ENCODE measurements around the gene RNF145.
"Not testable (repeated sequence)": the region's sequence is repeated elsewhere in the genome, so short reads cannot be mapped to it uniquely, and the experiment has no call there.

RNF145 gene

DNA sequence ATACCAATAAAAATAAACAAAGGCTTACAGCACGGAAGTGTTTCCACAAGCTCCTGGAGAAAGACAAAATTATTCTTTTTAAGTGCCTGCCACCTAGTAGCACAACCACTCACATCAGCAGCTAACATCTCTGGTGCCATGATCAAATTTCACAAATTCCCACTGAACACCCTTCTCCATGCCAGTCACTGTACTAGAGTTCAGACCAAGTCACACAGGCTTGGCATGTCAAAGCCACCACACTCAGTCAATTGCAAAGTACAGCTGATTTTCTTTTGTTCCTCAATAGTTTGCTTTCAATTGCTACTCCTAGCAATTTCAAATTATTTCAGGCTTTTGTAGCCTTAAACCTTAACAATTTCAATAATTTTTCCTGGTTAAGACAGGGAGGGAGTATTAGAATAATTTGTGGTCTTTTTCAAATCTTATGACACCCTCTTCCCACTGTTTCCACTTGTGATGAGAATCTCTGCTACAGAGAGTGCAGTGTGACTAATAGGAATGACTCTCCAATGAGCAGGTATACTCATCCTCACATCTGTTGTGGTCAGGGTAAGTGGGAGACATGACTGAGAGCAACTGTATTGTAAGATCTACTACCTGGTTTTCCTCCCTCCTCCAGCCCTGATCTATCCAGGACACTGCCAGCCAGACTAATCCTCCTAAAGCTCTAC is 46.2 kb downstream of the RNF145 start:
- no peak overlapping the region for H3K4me3 ChIP-seq (ENCODE audit: low read length)
- no peaks in the 10 kb centered on the region for H3K9me3 ChIP-seq (replicated peaks; ENCODE audit: insufficient read depth, low read length)
- no peaks in the 10 kb centered on the region for H3K27me3 ChIP-seq (replicated peaks; ENCODE audit: insufficient read depth, low read length)
- DNase-seq, result no peak
- H3K79me2 ChIP-seq (ENCODE audit: low read length), result no peaks in the 10 kb centered on the region; the same call in 1 of the 2 replicates
- peaks cover 9% of the 10 kb centered on the region for H3K36me3 ChIP-seq (replicated peaks; ENCODE audit: insufficient read depth, low read length)
- H3F3A ChIP-seq (ENCODE audit: insufficient read depth, low read length), result 0 out of 2 replicates have a peak, but pooled peaks cover 3% of the 10 kb centered on the region
- H3K27ac ChIP-seq (ENCODE audit: low read length), result no peak overlapping the region
- no peaks in the 10 kb centered on the region for H3K4me1 ChIP-seq (ENCODE audit: low read length)
- H3K9ac ChIP-seq (ENCODE audit: low read length), result no peak overlapping the region
- TF ChIP-seq EZH2phosphoT487 (IDR thresholded peaks at IDR 0.05; ENCODE audit: low read length) (no peak), EZH2 (optimal IDR thresholded peaks at IDR 0.05; ENCODE audit: low read depth, low read length) (no peak)
- TF ChIP-seq, protein P1, sequence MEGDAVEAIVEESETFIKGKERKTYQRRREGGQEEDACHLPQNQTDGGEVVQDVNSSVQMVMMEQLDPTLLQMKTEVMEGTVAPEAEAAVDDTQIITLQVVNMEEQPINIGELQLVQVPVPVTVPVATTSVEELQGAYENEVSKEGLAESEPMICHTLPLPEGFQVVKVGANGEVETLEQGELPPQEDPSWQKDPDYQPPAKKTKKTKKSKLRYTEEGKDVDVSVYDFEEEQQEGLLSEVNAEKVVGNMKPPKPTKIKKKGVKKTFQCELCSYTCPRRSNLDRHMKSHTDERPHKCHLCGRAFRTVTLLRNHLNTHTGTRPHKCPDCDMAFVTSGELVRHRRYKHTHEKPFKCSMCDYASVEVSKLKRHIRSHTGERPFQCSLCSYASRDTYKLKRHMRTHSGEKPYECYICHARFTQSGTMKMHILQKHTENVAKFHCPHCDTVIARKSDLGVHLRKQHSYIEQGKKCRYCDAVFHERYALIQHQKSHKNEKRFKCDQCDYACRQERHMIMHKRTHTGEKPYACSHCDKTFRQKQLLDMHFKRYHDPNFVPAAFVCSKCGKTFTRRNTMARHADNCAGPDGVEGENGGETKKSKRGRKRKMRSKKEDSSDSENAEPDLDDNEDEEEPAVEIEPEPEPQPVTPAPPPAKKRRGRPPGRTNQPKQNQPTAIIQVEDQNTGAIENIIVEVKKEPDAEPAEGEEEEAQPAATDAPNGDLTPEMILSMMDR (IDR thresholded peaks at IDR 0.05; ENCODE audit: low read length), result no peak
- H3K9me2 ChIP-seq (replicated peaks; ENCODE audit: insufficient read depth, low read length), result no peaks in the 10 kb centered on the region
- H4K20me1 ChIP-seq (ENCODE audit: insufficient read depth, low read length), result no peaks in the 10 kb centered on the region
- no peak overlapping the region for H3K4me2 ChIP-seq (ENCODE audit: low read depth, low read length)
- H2AFZ ChIP-seq (ENCODE audit: low read length), result no peak overlapping the region

DNA sequence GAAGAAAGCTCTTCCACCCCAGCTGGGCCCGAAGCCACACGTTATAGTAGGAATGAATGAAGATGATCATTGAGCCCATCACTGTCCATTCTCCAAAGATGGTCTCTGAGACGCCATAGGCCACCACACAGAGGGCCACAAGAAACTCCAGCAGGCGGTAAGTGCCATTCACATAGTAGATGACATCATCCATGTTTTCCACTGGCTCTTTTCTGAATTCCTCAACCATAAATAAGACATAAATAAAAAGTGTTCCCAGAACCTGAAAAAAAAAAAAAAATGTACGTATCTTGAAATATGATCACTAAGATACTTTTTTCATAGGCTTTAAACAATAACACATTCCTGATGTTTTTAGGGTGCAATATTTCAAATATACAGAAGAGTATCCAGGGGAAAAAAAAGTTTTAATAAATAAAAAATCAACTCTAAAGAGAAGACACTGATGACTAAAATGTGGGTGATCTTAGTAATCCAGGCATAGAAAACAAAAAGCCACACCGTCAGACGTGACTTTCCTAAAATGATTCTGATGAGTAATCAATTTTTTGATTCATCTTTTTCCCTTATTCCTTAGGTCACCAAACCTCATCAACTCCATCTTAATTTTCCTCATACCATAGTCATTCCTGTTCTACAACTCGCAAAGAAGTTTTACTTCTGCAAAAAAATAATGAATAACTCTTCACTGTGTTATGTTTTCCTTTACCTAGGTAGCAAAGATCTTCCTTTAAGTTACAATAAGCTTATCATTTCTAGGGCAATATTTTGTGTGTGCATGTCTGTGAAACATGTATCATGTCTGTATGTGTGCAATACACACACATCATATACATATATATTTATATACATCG is 47.8 kb downstream of the RNF145 start:
- no peaks in the 10 kb centered on the region; the same call in 1 of the 2 replicates for H3K79me2 ChIP-seq (ENCODE audit: low read length)
- H3K9me3 ChIP-seq (replicated peaks; ENCODE audit: insufficient read depth, low read length), result no peaks in the 10 kb centered on the region
- DNase-seq, result no peak
- peaks cover 9% of the 10 kb centered on the region for H3K36me3 ChIP-seq (replicated peaks; ENCODE audit: insufficient read depth, low read length)
- H2AFZ ChIP-seq (ENCODE audit: low read length), result no peak overlapping the region
- H4K20me1 ChIP-seq (ENCODE audit: insufficient read depth, low read length), result no peaks in the 10 kb centered on the region
- no peak overlapping the region for H3K4me2 ChIP-seq (ENCODE audit: low read depth, low read length)
- no peaks in the 10 kb centered on the region for H3K9me2 ChIP-seq (replicated peaks; ENCODE audit: insufficient read depth, low read length)
- peaks cover 8% of the 10 kb centered on the region; the same call in 1 of the 2 replicates for H3F3A ChIP-seq (ENCODE audit: insufficient read depth, low read length)
- H3K9ac ChIP-seq (ENCODE audit: low read length), result no peak overlapping the region
- TF ChIP-seq, protein P1 (IDR thresholded peaks at IDR 0.05; ENCODE audit: low read length), result no peak
- TF ChIP-seq EZH2 (optimal IDR thresholded peaks at IDR 0.05; ENCODE audit: low read depth, low read length) (no peak), EZH2phosphoT487 (IDR thresholded peaks at IDR 0.05; ENCODE audit: low read length) (no peak)
- H3K4me1 ChIP-seq (ENCODE audit: low read length), result no peaks in the 10 kb centered on the region
- H3K27me3 ChIP-seq (replicated peaks; ENCODE audit: insufficient read depth, low read length), result no peaks in the 10 kb centered on the region
- H3K27ac ChIP-seq (ENCODE audit: low read length), result no peak overlapping the region
- H3K4me3 ChIP-seq (ENCODE audit: low read length), result no peak overlapping the region

DNA sequence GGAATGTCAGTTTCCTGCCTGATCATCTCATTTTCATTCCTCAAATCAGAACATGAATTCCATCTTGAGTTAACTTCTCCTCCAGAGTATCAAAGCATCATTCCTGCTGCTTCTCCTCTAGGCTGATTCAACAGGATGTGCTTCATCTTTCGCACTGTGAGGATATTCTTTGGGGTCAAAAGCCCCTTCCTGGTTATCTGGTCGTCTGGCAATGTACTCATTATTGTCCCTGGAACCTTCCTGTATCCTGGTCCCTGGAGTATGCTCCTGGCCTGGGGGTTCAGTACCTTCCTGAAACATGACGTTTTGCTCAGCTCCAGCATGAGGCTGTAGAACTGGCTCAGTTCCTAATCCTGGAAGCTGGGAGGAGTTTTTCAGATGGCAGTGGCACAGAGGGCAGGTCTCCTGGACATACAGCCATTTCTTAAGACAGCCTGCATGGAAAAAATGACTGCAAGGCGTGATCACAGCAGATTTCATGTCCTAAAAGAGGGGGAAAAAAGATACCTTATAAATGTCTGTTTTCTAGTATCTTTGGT is 50.7 kb downstream of the RNF145 start:
- H3K9me3 ChIP-seq (replicated peaks; ENCODE audit: insufficient read depth, low read length); H2AFZ ChIP-seq (ENCODE audit: low read length); H3K4me2 ChIP-seq (ENCODE audit: low read depth, low read length); H3K27me3 ChIP-seq (replicated peaks; ENCODE audit: insufficient read depth, low read length); H3K79me2 ChIP-seq (ENCODE audit: low read length); H3K9me2 ChIP-seq (replicated peaks; ENCODE audit: insufficient read depth, low read length); H3K4me1 ChIP-seq (ENCODE audit: low read length); H3K9ac ChIP-seq (ENCODE audit: low read length); H3K4me3 ChIP-seq (ENCODE audit: low read length); H3K36me3 ChIP-seq (replicated peaks; ENCODE audit: insufficient read depth, low read length); H3F3A ChIP-seq (ENCODE audit: insufficient read depth, low read length); DNase-seq; H3K27ac ChIP-seq (ENCODE audit: low read length); H4K20me1 ChIP-seq (ENCODE audit: insufficient read depth, low read length): not testable (repeated sequence)

Data from MM.1S (cell line).